Dedifferentiated amniotic fluid mesenchymal stem cell (primary cell): Measurements from ENCODE around the gene SPATA20.

Experiments
- DNase-seq: peaks from one replicate; pipeline ENCODE4 v3.0.0-alpha.2; 2016; ENCODE audit errors: extremely low spot score

SPATA20 gene

DNA sequence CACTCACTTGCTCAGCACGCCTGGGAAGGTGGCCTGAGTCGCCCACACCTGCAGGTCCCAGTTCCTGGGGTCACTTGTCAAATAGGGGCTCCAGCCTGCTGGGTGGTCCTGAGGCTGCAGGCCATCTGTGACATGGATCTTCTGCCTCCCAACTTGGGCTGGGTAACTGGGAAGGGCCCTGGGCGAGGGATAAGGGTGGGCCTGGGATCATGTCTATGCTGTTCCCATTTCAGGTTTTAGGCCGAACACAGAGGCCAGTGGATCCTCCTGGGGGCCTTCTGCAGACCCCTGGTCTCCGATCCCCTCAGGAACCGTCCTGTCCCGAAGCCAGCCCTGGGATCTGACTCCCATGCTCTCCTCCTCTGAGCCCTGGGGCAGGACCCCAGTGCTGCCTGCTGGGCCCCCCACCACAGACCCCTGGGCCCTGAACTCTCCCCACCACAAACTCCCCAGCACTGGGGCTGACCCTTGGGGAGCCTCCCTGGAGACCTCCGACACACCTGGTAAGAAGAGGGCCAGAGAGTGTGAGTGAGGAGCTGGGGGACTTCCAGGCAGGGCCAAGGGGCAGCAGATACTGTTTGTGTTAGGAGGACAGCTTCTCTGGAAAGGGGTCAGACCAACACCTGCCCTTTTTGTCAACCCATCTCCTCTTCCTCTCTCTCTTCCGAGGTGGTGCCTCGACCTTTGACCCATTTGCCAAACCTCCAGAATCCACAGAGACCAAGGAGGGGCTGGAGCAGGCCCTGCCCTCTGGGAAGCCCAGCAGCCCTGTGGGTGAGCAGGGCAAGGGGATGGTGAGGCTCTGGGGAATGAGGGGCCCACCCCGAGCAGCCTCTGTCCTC is 6.2 kb upstream of the SPATA20 start:
- no peak for DNase-seq

GRCh38 chr17:50541402-50541715 is 5.6 kb upstream of the SPATA20 start:
- no peak for DNase-seq

- DNase-seq, result peak; percentile 66
Measured at GRCh38 chr17:50541716-50542688, 5.0 kb upstream of the SPATA20 start.

DNA sequence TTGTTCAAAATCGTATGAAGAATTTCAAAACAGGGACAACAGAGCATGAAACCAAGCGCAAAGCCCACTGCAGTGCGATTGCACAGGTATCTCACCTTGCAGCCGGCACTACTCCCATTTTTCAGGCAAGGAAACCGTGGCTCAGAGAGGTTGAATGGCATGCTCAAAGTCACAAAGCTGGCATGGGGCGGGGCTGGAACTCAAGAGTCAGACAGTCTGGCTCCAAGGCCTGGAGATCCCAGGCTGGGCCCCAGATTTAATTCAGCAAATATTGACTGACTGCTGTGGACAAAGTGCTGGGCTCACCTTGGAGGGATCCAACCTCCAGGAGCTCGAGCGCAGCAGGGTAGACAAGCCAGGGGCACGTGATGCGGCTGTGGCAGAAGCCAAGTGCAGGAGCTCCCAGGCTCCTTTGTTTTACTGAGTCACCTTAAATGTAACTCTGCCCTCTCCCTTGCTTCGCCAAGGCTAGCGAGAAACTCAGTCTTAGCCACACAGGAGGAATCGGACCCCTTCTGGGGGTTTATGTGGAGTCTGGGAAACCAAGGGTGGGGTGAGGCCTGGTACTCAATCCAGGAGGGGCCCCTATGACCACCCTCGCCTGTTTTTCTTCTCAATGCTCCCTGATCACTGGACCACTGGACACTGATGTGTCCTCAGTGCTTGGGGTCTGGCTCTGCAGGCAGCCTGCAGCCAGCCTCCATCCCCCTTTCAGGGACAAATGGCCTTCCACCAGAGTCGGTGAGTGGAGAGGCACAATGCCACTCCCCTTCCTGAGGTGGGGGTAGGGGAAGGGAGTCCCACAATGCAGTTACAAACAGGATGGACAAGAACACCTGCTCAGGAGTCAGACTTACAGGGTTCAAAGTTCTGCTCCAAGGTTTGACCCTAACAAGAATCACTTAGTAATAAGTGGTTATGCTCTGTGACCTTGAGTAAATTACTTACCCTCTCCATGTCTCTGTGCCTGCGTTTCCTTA is 3.9 kb upstream of the SPATA20 start:
- no peak for DNase-seq

GRCh38 chr17:50544516-50544915 is 2.5 kb upstream of the SPATA20 start:
- DNase-seq, result no peak

DNA sequence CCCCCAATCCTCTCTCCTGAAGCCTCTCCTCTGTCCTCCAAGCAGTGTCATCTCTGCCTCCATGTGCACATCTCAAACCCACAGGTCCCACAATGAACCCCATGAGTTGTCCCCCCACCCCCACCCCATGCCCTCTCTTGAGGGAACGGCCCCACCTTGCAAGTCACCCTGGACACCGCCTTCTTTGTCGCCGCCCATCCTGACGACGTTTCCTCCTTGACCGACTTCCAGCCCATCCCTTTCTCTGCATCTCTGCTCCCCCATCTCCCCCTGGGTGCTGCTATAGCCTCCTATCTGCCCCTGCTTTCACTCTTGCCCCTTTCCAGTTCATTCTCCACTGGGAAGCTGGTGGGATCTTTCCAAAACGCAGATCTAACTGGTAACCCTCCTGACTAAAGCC is 1.7 kb upstream of the SPATA20 start:
- no peak for DNase-seq

- no peak for DNase-seq
Measured at GRCh38 chr17:50546701-50547034, 306 bp upstream of the SPATA20 start.

DNA sequence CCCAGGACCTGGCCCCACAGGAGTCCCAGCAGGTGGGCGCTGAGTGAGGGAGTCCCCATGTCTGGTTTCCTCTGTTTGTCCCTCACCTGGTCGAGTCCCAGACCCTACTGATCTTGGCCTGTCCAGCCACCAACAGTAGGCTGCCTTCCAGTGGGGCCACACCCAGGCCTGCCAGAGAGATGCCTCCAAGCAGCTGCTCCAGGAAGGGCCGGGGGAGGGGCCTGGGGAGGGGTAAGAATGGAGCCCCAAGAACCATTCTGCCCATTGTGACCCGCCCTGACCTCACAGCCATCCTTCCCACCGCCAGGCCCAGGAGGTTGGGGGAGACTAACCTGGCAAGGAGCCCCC is 736 bp downstream of the SPATA20 start:
- DNase-seq, result no peak

GRCh38 chr17:50548831-50549230 is 1.9 kb downstream of the SPATA20 start:
- no peak for DNase-seq

GRCh38 chr17:50549256-50549941 is 2.4 kb downstream of the SPATA20 start:
- DNase-seq, result no peak

- DNase-seq, result no peak
Measured at GRCh38 chr17:50549969-50550368, 3.0 kb downstream of the SPATA20 start.

DNA sequence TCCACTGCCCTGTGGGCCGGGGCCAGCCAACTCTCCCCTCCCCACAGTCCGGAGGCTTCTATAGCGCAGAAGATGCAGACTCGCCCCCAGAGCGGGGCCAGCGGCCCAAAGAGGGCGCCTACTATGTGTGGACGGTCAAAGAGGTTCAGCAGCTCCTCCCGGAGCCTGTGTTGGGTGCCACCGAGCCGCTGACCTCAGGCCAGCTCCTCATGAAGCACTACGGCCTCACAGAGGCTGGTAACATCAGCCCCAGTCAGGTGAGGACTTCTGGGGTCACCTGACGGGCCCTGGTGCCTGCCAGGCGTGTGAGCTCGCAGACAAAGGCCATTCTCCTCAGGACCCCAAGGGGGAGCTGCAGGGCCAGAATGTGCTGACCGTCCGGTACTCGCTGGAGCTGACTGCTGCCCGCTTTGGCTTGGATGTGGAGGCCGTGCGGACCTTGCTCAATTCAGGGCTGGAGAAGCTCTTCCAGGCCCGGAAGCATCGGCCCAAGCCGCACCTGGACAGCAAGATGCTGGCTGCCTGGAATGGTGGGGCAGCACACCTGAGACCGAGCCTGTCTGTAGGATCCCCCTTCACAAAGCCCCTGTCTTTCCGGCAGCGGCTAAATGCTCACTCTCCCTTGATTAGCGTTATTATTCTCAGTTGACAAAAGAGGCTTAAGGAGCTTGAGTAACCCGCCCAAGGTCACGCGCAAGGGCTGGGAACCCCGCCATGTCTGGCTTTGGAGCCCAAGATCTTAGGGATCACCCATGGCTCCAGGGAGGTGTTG is 3.9 kb downstream of the SPATA20 start:
- peak; percentile 82 for DNase-seq

DNA sequence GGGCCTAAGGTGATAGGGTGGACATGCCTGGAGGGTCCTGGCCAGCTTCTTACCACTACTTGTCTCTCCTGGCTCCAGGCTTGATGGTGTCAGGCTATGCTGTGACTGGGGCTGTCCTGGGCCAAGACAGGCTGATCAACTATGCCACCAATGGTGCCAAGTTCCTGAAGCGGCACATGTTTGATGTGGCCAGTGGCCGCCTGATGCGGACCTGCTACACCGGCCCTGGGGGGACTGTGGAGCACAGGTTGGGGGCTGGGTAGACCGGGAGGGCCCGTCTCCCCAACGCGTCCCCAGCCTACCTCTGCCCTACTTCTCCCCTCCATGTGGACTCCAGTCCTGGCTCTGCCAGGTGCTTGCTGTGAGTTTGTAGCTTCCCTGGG is 4.5 kb downstream of the SPATA20 start:
- DNase-seq, result no peak

- no peak for DNase-seq
Measured at GRCh38 chr17:50551884-50552283, 4.9 kb downstream of the SPATA20 start.

GRCh38 chr17:50554201-50554600 is 7.2 kb downstream of the SPATA20 start:
- DNase-seq, result no peak

DNA sequence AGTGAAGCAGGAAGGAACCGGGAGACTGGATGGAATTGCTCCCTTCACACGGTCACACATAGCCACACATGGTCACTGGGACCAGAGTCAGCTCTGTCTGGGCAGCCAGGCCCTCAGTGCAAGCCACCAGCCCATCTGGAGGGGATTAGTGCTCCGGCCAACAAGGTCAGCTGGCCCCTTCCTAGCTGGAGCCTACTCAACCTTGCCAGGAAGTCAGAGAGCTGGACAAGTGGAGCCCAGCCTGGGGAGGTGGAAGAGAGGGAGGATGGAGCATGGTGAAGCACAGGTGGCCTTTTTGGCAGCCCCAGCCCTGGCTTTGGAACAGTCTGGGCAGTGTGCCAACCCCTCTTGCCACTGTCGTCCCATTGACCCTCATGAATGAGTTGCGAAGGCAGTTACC is 9.8 kb downstream of the SPATA20 start:
- DNase-seq, result no peak

DNA sequence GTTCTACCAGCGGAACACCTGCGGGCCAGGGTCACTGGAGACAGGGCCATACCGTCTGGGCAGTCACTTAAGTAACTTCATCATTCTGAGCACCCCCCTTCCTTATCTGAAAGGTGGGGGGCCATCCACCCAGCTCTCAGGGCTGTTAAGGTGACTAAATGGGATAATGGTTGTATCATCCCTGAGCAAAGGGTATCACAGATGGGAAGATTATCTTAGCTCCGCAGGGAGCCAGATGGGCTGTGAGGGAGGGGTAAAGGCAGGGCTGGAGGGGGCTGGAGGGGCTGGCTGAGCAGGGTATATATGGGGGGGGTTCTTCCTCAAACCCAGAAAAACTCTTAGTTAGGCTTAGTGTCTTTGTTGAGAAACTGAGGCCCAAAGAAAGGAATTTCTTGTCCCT is 10.7 kb downstream of the SPATA20 start:
- no peak for DNase-seq

GRCh38 chr17:50558091-50558490 is 11.1 kb downstream of the SPATA20 start:
- DNase-seq, result no peak

GRCh38 chr17:50558581-50558940 is 11.6 kb downstream of the SPATA20 start:
- DNase-seq, result no peak

- DNase-seq, result no peak
Measured at GRCh38 chr17:50558941-50559614, 12.1 kb downstream of the SPATA20 start.
